Mesendoderm (in vitro differentiated cells): Measurements from ENCODE around the gene TAS1R2.

ENCODE experiments used
- DNase-seq: peaks from one replicate; pipeline ENCODE4 v3.0.0; 2013
- H2AK5ac ChIP-seq: 2 replicates; pipeline ENCODE4 v1.6.1; 2013; ENCODE audit warnings: low read length, inconsistent platforms
- H2BK120ac ChIP-seq: 2 replicates; pipeline ENCODE4 v1.6.1; 2013; ENCODE audit warnings: low read depth, mild to moderate bottlenecking, low read length, moderate library complexity, mixed read lengths
- H2BK15ac ChIP-seq: replicated peaks from 2 replicates; pipeline ENCODE4 v1.6.1; 2013; ENCODE audit warnings: low read depth, mild to moderate bottlenecking, moderate library complexity
- H2BK5ac ChIP-seq: 2 replicates; pipeline ENCODE4 v1.6.1; 2013; ENCODE audit warnings: low read length, inconsistent platforms
- H3K18ac ChIP-seq: 2 replicates; pipeline ENCODE4 v1.6.1; 2013; ENCODE audit warnings: mild to moderate bottlenecking, low read length, mixed read lengths
- H3K23ac ChIP-seq: one replicate; pipeline ENCODE4 v1.6.1; 2013; ENCODE audit warnings: low read length
- H3K27ac ChIP-seq: 2 replicates; pipeline ENCODE4 v1.5.1; 2013; ENCODE audit warnings: low read depth, mild to moderate bottlenecking, inconsistent platforms, low read length, moderate library complexity
- H3K27me3 ChIP-seq: 2 replicates; pipeline ENCODE4 v1.6.1; 2013; ENCODE audit warnings: low read length, control low read depth, mild to moderate bottlenecking, inconsistent platforms; ENCODE audit not compliant: insufficient read depth, poor library complexity
- H3K36me3 ChIP-seq: 2 replicates; pipeline ENCODE4 v1.6.1; 2013; ENCODE audit warnings: low read length, inconsistent platforms; ENCODE audit not compliant: control insufficient read depth, insufficient read depth
- H3K4ac ChIP-seq: one replicate; pipeline ENCODE4 v1.6.1; 2013; ENCODE audit warnings: low read depth, mild to moderate bottlenecking, low read length, moderate library complexity
- H3K4me1 ChIP-seq: 2 replicates; pipeline ENCODE4 v1.6.1; 2013; ENCODE audit warnings: low read depth, low read length, inconsistent platforms; ENCODE audit not compliant: control insufficient read depth
- H3K4me2 ChIP-seq: 2 replicates; pipeline ENCODE4 v1.6.1; 2013; ENCODE audit warnings: low read length
- H3K4me3 ChIP-seq: 2 replicates; pipeline ENCODE4 v1.5.1; 2013; ENCODE audit warnings: mild to moderate bottlenecking, low read length
- H3K56ac ChIP-seq: one replicate; pipeline ENCODE4 v1.6.1; 2013; ENCODE audit warnings: low read length
- H3K79me1 ChIP-seq: 2 replicates; pipeline ENCODE4 v1.6.1; 2013; ENCODE audit warnings: low read length, inconsistent platforms
- H3K79me2 ChIP-seq: 2 replicates; pipeline ENCODE4 v1.6.1; 2013; ENCODE audit warnings: mild to moderate bottlenecking, low read length; ENCODE audit not compliant: control insufficient read depth, insufficient read depth
- H3K9ac ChIP-seq: 2 replicates; pipeline ENCODE4 v1.6.1; 2013; ENCODE audit warnings: low read length, inconsistent platforms
- H4K5ac ChIP-seq: one replicate; pipeline ENCODE4 v1.6.1; 2013; ENCODE audit warnings: low read length
- H4K8ac ChIP-seq: one replicate; pipeline ENCODE4 v1.6.1; 2013; ENCODE audit warnings: low read depth, mild to moderate bottlenecking, control low read depth, low read length, moderate library complexity
- WGBS: extraction: QIAGEN DNeasy Blood & Tissue Kit; methylation state at CpG from one replicate; pipeline ENCODE4 v1.1.7; 2013; ENCODE audit warnings: low lambda C conversion rate, missing lambda C conversion rate; ENCODE audit not compliant: insufficient coverage; ENCODE audit errors: extremely low coverage; 5-methylcytosine and 5-hydroxymethylcytosine counted together

TAS1R2 gene

DNA sequence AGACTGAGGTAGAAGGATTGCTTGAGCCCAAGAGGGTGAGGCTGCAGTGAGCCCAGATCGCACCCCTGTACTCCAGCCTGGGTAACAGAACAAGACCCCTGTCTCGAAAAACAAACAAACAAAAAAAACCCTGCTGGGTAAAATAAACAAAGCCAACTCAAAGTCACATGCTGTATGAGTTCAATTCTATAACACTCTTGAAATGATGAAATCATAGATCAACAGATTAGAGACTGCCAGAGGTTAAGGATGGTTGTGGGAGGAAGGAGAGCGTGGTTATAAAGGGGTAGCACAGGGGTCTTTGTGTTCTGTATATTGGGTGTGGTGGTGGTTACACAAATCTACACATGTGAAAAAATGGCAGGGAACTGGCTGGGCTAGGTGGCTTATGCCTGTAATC lies 62.5 kb downstream of the TAS1R2 start:
- Histone ChIP-seq H3K4me1 (peaks cover 9% of the 10 kb centered on the region), H3K79me1 (no peaks in the 10 kb centered on the region), H3K79me2 (no peaks in the 10 kb centered on the region), H3K36me3 (no peaks in the 10 kb centered on the region), H2BK15ac (no peak overlapping the region), H4K8ac (no peak overlapping the region), H3K4me2 (no peak overlapping the region), H3K9ac (no peak overlapping the region), H2BK120ac (no peak overlapping the region), H3K27ac (no peak overlapping the region), H2BK5ac (no peak overlapping the region), H3K4me3 (no peak overlapping the region), H4K5ac (no peak overlapping the region), H2AK5ac (no peak overlapping the region), H3K56ac (no peak overlapping the region), H3K4ac (no peak overlapping the region), H3K23ac (no peak overlapping the region), H3K18ac (no peak overlapping the region), H3K27me3 (no peaks in the 10 kb centered on the region)
- DNase-seq = no peak
- no CpG with 5 or more reads among the region's 3 CpGs for WGBS

DNA sequence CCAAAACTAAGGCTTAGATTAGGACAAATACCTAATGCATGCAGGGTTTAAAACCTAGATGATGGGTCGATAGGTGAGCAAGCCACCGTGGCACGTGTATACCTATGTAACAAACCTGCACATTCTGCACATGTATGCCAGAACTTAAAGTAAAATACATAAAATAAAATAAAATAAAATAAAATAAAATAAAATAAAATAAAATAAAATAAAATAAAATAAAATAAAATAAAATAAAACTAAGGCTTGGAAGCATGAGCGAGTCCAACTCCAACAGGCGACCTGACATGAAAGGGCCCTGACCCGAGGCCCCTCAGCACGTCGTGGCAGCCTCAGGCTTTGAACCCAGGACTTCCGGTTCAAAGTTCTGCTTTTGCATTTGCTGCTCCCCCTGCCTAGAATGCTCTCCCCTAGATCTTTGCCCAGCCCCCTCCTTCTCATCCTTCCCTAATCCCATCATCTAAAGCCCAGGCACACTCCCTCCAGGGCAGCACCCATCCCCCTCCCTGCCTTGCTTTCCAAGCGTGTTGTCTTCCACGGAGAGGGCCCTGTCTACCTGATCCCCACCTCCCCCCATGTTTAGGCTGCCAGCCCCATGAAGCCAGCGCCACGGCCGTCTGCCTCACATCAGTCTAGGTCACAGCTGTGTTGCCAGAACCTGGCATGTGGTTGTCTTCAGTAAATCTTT lies 64.3 kb downstream of the TAS1R2 start:
- Histone ChIP-seq H4K5ac (no peak overlapping the region), H3K23ac (no peak overlapping the region), H2BK15ac (no peak overlapping the region), H3K9ac (no peak overlapping the region), H2BK5ac (peak overlapping the region; percentile 61), H4K8ac (no peak overlapping the region), H3K36me3 (no peaks in the 10 kb centered on the region), H2AK5ac (no peak overlapping the region), H3K4me2 (no peak overlapping the region), H3K79me1 (no peaks in the 10 kb centered on the region), H2BK120ac (no peak overlapping the region), H3K27ac (no peak overlapping the region), H3K56ac (peak overlapping the region; percentile 67), H3K27me3 (no peaks in the 10 kb centered on the region), H3K79me2 (no peaks in the 10 kb centered on the region), H3K4ac (no peak overlapping the region), H3K4me1 (peaks cover 9% of the 10 kb centered on the region), H3K4me3 (no peak overlapping the region), H3K18ac (peak overlapping the region; percentile 13)
- no CpG with 5 or more reads among the region's 14 CpGs for WGBS
- peak; percentile 38 for DNase-seq

DNA sequence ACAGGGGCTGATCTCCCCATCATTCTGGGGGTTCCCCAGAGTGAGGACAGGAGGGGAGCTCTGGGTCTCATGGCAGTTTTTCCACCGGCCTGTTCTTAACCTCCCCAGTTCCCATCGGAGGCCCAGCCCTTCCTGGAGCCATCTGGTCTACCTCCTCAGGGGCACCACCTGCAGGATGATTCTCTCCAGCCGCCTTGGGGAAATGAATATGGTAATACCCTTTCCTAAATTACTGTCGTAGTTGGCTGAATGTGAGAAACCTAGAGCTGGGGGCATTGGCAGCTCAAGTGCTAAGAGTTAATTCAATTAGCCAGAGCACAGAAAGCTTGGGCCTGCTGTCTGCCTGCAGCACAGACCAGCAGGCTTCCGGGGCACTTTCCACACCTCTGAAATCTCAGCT lies 64.9 kb downstream of the TAS1R2 start:
- Histone ChIP-seq H3K4me3 (no peak overlapping the region), H4K5ac (no peak overlapping the region), H2BK120ac (no peak overlapping the region), H3K56ac (peak overlapping the region; percentile 79), H2BK15ac (no peak overlapping the region), H2BK5ac (no peak overlapping the region), H3K4me2 (no peak overlapping the region), H3K4me1 (peaks cover 9% of the 10 kb centered on the region), H2AK5ac (no peak overlapping the region), H3K4ac (no peak overlapping the region), H3K27me3 (no peaks in the 10 kb centered on the region), H3K23ac (no peak overlapping the region), H3K79me2 (no peaks in the 10 kb centered on the region), H3K18ac (no peak overlapping the region), H3K27ac (no peak overlapping the region), H3K36me3 (no peaks in the 10 kb centered on the region), H3K79me1 (no peaks in the 10 kb centered on the region), H3K9ac (peak overlapping the region; percentile 6), H4K8ac (no peak overlapping the region)
- no CpG with 5 or more reads among the region's 5 CpGs for WGBS
- peak; percentile 96 for DNase-seq

DNA sequence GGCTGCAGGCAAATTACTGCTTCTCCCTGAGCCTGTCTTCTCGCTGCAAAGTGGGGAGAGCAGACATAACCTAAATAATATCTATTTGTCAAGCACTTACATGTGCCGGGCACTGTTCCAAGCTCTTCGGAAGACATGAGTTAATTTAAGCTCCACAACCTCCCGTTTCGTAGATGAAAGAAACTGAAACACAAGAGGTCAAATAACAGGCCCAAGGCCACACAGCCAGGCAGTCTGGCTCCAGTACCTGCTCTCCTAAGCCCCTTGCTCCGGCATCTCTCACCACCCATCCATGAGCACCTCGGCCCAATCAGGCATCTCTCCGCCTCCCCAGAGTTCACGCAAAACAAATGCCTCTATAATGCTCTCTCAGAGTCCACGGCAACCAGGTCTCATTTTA lies 65.4 kb downstream of the TAS1R2 start:
- no peaks in the 10 kb centered on the region for H3K79me2 ChIP-seq
- H3K9ac ChIP-seq = peak overlapping the region; percentile 6
- no peak overlapping the region for H3K27ac ChIP-seq
- no peak for DNase-seq
- no peak overlapping the region for H2BK120ac ChIP-seq
- H4K8ac ChIP-seq = no peak overlapping the region
- H3K56ac ChIP-seq = peak overlapping the region; percentile 79
- peak overlapping the region; percentile 64 for H2BK5ac ChIP-seq
- no peak overlapping the region for H3K18ac ChIP-seq
- H2BK15ac ChIP-seq = no peak overlapping the region
- no peaks in the 10 kb centered on the region for H3K79me1 ChIP-seq
- H3K27me3 ChIP-seq = no peaks in the 10 kb centered on the region
- no peak overlapping the region for H4K5ac ChIP-seq
- no peak overlapping the region for H2AK5ac ChIP-seq
- no peak overlapping the region for H3K4me3 ChIP-seq
- no CpG with 5 or more reads among the region's 10 CpGs for WGBS
- no peak overlapping the region for H3K4me2 ChIP-seq
- H3K4me1 ChIP-seq = peaks cover 9% of the 10 kb centered on the region
- H3K23ac ChIP-seq = no peak overlapping the region
- no peaks in the 10 kb centered on the region for H3K36me3 ChIP-seq
- no peak overlapping the region for H3K4ac ChIP-seq

DNA sequence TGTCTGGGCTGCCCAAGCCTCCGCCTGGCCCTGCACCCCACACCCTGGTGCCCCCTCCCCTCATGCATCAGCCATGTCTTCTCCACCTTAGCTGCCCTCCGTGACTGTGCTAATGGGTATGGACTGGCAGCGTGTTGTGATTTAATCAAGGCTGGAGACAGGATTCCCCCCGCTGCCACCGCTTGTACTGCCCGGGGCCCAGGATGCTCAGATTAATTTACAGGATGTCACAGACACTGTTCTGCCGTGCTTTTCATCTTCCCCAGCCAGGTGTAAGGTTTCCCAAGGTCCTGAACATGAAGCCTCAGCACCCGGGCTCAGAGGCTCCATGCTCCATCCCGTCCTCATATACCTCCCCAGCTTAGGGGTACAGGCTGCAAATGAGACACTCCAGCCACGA lies 66.3 kb downstream of the TAS1R2 start:
- Histone ChIP-seq H3K79me2 (no peaks in the 10 kb centered on the region), H3K23ac (no peak overlapping the region), H3K4ac (no peak overlapping the region), H2AK5ac (no peak overlapping the region), H3K18ac (no peak overlapping the region), H4K8ac (no peak overlapping the region), H3K56ac (peak overlapping the region; percentile 10), H2BK120ac (no peak overlapping the region), H3K36me3 (no peaks in the 10 kb centered on the region), H3K4me1 (peaks cover 9% of the 10 kb centered on the region), H3K27ac (no peak overlapping the region), H3K9ac (no peak overlapping the region), H3K27me3 (no peaks in the 10 kb centered on the region), H2BK5ac (no peak overlapping the region), H3K4me2 (no peak overlapping the region), H3K4me3 (no peak overlapping the region), H4K5ac (no peak overlapping the region), H2BK15ac (no peak overlapping the region), H3K79me1 (no peaks in the 10 kb centered on the region)
- no CpG with 5 or more reads among the region's 10 CpGs for WGBS
- DNase-seq = no peak

DNA sequence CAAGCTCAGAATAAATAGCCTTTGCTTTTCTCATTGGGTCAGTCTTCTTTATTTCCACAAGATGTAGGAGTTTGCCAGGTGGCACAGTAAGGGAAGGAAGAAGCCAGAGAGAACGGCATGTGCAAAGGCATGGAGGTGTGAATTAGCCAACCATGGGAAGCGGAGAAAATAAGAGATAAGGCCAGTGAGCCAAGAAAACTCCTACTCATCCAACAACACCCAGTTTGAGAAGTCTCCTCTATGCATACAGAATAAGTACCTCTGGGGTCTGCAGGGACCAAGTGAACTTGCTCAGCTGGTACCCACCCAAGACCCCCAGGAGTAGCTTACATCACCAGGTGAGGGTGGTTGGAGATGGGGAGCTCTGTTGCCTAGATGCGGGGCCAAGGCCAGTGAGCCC lies 66.7 kb downstream of the TAS1R2 start:
- Histone ChIP-seq H2BK120ac (no peak overlapping the region), H3K56ac (no peak overlapping the region), H3K18ac (no peak overlapping the region), H3K79me1 (no peaks in the 10 kb centered on the region), H4K8ac (no peak overlapping the region), H3K27me3 (no peaks in the 10 kb centered on the region), H2BK15ac (no peak overlapping the region), H3K4me1 (peaks cover 9% of the 10 kb centered on the region), H3K4me2 (no peak overlapping the region), H3K27ac (no peak overlapping the region), H2AK5ac (no peak overlapping the region), H3K36me3 (no peaks in the 10 kb centered on the region), H3K79me2 (no peaks in the 10 kb centered on the region), H4K5ac (no peak overlapping the region), H3K23ac (no peak overlapping the region), H3K4ac (no peak overlapping the region), H2BK5ac (no peak overlapping the region), H3K9ac (no peak overlapping the region), H3K4me3 (no peak overlapping the region)
- no peak for DNase-seq
- WGBS = no CpG with 5 or more reads among the region's 3 CpGs
